Type B pancreatic cell (in vitro differentiated cells): ENCODE results near the gene ASMT. TPM values are rescaled to one million over a fixed set of nuclear protein-coding genes. Genes with fewer than 3 reads are reported as not detected.
"Not testable (repeated sequence)": the region's sequence is repeated elsewhere in the genome, so short reads cannot be mapped to it uniquely, and the experiment has no call there.

Source experiments
- DNase-seq: peaks from one replicate; pipeline ENCODE4 v3.0.0; 2021; ENCODE audit warnings: mixed read lengths; ENCODE audit not compliant: unreplicated experiment; ENCODE audit errors: extremely low spot score
- H3K27ac Mint-ChIP-seq: 2 replicates; pipeline ENCODE4 v1.8.0; 2021; ENCODE audit warnings: mild to moderate bottlenecking, mixed read lengths
- H3K27me3 Mint-ChIP-seq: 2 replicates; pipeline ENCODE4 v1.8.0; 2021; ENCODE audit warnings: mixed read lengths
- H3K36me3 Mint-ChIP-seq: 2 replicates; pipeline ENCODE4 v1.8.0; 2021; ENCODE audit warnings: mixed read lengths
- H3K4me1 Mint-ChIP-seq: one replicate; pipeline ENCODE4 v1.8.0; 2021; ENCODE audit warnings: mixed read lengths; ENCODE audit not compliant: unreplicated experiment
- H3K4me3 Mint-ChIP-seq: 2 replicates; pipeline ENCODE4 v1.8.0; 2021; ENCODE audit warnings: mild to moderate bottlenecking, mixed read lengths
- H3K9me3 Mint-ChIP-seq: 2 replicates; pipeline ENCODE4 v1.8.0; 2021; ENCODE audit warnings: mixed read lengths
- CTCF ChIP-seq: fragments of 200-600 bp; sonication (generic); conservative IDR thresholded peaks from 2 replicates; pipeline ENCODE4 v1.5.0; 2021; ENCODE audit warnings: antibody characterized with exemption, mild to moderate bottlenecking
- total RNA-seq: library from RNA; stranded (reverse); gene quantifications from 2 replicates; pipeline ENCODE4 v1.2.1, GENCODE V29; 2021; ENCODE audit warnings: low replicate concordance

Gene ASMT
- total RNA-seq, 1 donor from 2014 or later = not detected

DNA sequence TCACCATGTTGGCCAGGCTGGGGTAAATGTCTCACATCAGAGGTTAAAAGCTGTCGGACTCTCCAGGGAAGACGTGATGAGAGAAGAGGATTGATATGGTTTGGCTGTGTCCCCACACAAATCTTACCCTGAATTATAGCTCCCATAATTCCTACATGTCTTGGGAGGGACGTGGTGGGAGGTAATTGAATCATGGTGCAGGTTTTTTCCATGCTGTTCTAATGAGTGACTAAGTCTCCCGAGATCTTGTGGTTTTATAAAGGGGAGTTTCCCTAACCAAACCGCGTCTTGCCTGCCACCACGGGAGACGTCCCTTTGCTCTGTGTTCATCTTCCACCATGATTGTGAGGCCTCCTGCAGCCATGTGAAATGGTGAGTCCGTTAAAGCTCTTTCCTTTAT is 64.4 kb downstream of the ASMT start:
- Mint-ChIP-seq H3K27me3 (peaks cover 4% of the 10 kb centered on the region), H3K36me3 (no peaks in the 10 kb centered on the region), H3K27ac (no peak overlapping the region), H3K4me1 (no peaks in the 10 kb centered on the region), H3K4me3 (no peak overlapping the region), H3K9me3 (no peaks in the 10 kb centered on the region)
- no peak for DNase-seq
- no peak for TF ChIP-seq CTCF

DNA sequence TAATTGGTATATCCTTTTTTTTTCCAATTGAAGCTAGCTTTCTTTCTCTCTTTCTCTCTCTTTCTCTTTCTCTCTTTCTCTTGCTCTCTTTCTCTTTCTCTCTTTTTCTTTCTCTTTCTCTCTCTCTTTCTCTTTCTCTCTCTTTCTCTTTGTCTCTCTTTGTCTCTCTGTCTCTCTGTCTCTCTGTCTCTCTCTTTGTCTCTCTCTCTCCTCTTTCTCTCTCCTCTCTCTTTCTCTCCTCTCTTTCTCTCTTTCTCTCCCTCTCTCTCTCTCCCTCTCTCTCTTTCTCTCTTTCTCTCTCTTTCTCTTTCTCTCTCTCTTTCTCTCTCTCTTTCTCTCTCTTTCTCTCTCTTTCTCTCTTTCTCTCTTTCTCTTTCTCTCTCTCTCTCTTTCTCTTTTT is 66.6 kb downstream of the ASMT start:
- no peak for TF ChIP-seq CTCF
- Mint-ChIP-seq H3K4me3 (no peak overlapping the region), H3K4me1 (no peaks in the 10 kb centered on the region), H3K36me3 (no peaks in the 10 kb centered on the region), H3K27ac (no peak overlapping the region), H3K9me3 (no peaks in the 10 kb centered on the region), H3K27me3 (peaks cover 4% of the 10 kb centered on the region)
- no peak for DNase-seq

GRCh38 chrX:1681856-1682255 is 67.0 kb downstream of the ASMT start:
- H3K9me3 Mint-ChIP-seq, DNase-seq: not testable (repeated sequence)

DNA sequence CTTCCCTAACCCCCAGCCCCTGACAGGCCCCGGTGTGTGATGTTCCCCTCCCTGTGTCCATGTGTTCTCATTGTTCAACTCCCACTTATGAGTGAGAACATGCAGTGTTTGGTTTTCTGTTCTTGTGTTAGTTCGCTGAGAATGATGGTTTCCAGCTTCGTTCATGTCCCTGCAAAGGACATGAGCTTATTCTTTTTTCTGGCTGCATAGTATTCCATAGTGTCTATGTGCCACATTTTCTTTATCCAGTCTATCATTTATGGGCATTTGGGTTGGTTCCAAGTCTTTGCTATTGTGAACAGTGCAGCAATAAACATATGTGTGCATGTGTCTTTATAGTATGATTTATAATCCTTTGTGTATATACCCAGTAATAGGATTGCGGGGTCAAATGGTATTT is 67.6 kb downstream of the ASMT start:
- DNase-seq, H3K4me3 Mint-ChIP-seq, H3K36me3 Mint-ChIP-seq, H3K27ac Mint-ChIP-seq, H3K4me1 Mint-ChIP-seq, H3K9me3 Mint-ChIP-seq, H3K27me3 Mint-ChIP-seq: not testable (repeated sequence)

More at GRCh38 chrX:1681856-1682255, 67.0 kb downstream of the ASMT start:
- H3K27ac Mint-ChIP-seq, H3K27me3 Mint-ChIP-seq, H3K36me3 Mint-ChIP-seq, H3K4me1 Mint-ChIP-seq, H3K4me3 Mint-ChIP-seq: not testable (repeated sequence)

- H3K4me3 Mint-ChIP-seq, H3K4me1 Mint-ChIP-seq, H3K36me3 Mint-ChIP-seq, H3K9me3 Mint-ChIP-seq, H3K27ac Mint-ChIP-seq, H3K27me3 Mint-ChIP-seq, DNase-seq: not testable (repeated sequence)
These were observed 70.0 kb downstream of the ASMT start for GRCh38 chrX:1684883-1685282.

DNA sequence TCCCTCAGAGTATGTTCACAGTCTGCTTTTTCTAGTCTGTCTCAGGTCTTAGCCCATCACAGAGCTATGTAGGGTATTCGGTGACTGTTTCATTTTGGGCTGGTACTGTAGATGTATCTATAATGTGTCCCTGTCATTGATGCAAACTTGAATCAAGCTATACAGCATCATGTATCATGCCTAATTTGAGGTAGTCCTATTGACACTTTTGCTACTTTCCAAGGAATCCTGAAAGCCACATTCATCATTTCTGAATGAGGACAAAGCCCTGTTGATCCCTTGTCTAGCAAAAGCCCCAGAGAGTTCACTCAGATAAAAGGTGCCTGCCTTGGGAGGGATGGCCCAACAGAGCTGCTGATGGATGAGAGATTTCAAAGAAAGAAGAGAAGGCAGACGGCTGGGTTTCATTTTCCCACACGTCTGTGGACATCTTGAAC is 70.6 kb downstream of the ASMT start:
- not testable (repeated sequence) for H3K4me1 Mint-ChIP-seq, H3K27ac Mint-ChIP-seq, H3K27me3 Mint-ChIP-seq, H3K9me3 Mint-ChIP-seq, H3K4me3 Mint-ChIP-seq, H3K36me3 Mint-ChIP-seq, DNase-seq

- no peak overlapping the region for H3K4me3 Mint-ChIP-seq
- no peak for TF ChIP-seq CTCF
- H3K27me3 Mint-ChIP-seq = no peaks in the 10 kb centered on the region
- H3K36me3 Mint-ChIP-seq = no peaks in the 10 kb centered on the region
- no peaks in the 10 kb centered on the region for H3K4me1 Mint-ChIP-seq
- no peaks in the 10 kb centered on the region for H3K9me3 Mint-ChIP-seq
- H3K27ac Mint-ChIP-seq = no peak overlapping the region
- no peak for DNase-seq
These were observed 71.8 kb downstream of the ASMT start for GRCh38 chrX:1686642-1687041.

Other genes starting within 250 kb of the ASMT start
- 489 and 568 TPM in 2 replicates for gene SLC25A6, start 222.9 kb upstream of the ASMT start, total RNA-seq
- 20.2 and 31.5 TPM in 2 replicates for gene ASMTL, start 162.2 kb upstream of the ASMT start, total RNA-seq
- not detected in 2 replicates for gene P2RY8, start 77.9 kb upstream of the ASMT start, total RNA-seq
- 49.8 and 53.0 TPM in 2 replicates for gene AKAP17A, start 23.5 kb upstream of the ASMT start, total RNA-seq